Mammary epithelial cell (primary cell): Measurements from ENCODE around the gene CAMK2D.

ENCODE experiments used
- CTCF ChIP-seq, 2 donors: IDR thresholded peaks in 1 of 2; conservative IDR thresholded peaks in 1 of 2; 2 replicates each; pipeline ENCODE4 v1.5.1; 2011 to 2012; ENCODE audit warnings: inconsistent platforms in 2 of 2, low read length in 2 of 2, mild to moderate bottlenecking in 2 of 2, control low read depth in 1 of 2, low read depth in 1 of 2; ENCODE audit not compliant: insufficient read depth in 1 of 2; ENCODE audit errors: extremely low read depth in 1 of 2
- EZH2 ChIP-seq: IDR thresholded peaks from 2 replicates; pipeline ENCODE4 v1.6.1; 2012; ENCODE audit warnings: low read length, inconsistent platforms, borderline replicate concordance

DNA sequence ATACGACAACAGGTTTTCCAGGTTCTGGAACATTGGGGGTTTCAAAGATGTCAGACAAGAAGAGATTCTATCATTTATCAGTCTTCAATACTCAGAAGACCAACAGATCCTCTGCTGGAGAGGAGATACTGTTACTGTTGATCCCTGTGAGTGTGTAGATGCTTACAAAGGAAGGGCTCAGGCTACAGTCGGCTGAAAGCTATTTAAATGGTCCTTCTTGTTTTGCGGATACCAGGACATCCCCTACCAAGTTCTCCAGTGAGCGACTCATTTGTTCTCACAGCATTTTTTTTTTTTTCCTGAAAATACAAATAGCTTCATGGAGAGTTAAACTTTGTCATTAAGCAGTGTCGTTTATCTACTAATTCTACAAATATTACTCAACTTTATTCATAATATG lies 201.6 kb downstream of the CAMK2D start:
- TF ChIP-seq CTCF (conservative IDR thresholded peaks at IDR 0.05 in 1 of 2, IDR thresholded peaks at IDR 0.05 in 1 of 2; ENCODE audit: extremely low read depth in 1 of 2, insufficient read depth in 1 of 2, low read depth in 1 of 2, low read length in 2 of 2) (no peak), EZH2 (no peak)
